C4-2B (cell line): ENCODE measurements around the gene SGSM2.

Source experiments
- CTCF ChIP-seq: fragments of 450-650 bp; conservative IDR thresholded peaks from 2 replicates; pipeline ENCODE4 v1.5.1; 2017; ENCODE audit warnings: mild to moderate bottlenecking
- ZFX ChIP-seq: fragments of 450-650 bp; IDR thresholded peaks from 2 replicates; pipeline ENCODE4 v1.6.1; 2017

DNA sequence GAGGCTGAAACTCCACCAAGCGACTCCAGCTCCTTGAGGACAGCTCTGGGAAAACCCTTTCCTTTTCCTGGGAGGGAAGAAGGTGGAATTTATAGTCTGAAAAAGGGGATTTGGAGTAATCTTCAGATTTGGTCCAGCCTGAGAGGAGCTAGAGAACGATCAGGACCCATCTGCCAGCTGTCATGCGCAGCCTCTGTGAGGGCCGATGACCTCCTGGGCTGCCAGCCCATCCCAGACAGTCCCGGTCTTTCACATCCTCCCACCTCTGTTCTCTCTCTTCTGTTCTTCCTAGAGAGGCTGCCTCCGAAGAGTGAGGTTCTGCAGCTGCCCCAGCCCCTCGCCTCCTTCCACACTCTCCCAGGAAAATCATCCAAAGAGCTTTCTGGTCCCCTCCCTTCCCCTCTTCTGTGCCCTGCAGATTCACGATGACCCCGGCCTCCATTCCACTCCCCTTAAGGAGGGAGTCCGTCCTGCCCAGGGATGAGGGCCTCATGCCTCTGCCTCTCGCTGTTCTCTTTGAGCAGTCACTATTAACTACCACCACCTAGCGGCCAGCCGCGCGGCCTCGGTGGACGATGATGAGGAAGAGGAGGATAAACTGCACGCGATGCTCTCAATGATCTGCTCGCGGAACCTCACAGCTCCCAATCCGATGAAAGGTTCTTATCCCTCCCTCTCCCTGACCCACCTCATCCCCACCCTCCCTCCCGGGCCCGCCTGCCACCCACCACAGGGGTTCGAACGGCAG, 29.6 kb downstream of the SGSM2 start:
- TF ChIP-seq CTCF (no peak), ZFX (no peak)
